AG10803 (cell line): Measurements from ENCODE around the gene OR14A2.
"Not testable (repeated sequence)": the region's sequence is repeated elsewhere in the genome, so short reads cannot be mapped to it uniquely, and the experiment has no call there.

ENCODE experiments used
- DNase-seq: peaks from one replicate; pipeline ENCODE4 v3.0.0; 2010; ENCODE audit warnings: low read depth
- H3K4me3 ChIP-seq: 2 replicates; pipeline ENCODE4 v1.5.1; 2011; ENCODE audit warnings: mild to moderate bottlenecking, low read length, control low read depth
- CTCF ChIP-seq: conservative IDR thresholded peaks from 2 replicates; pipeline ENCODE4 v1.5.1; 2011; ENCODE audit warnings: mild to moderate bottlenecking, low read length, control low read depth, inconsistent platforms

Gene OR14A2

GRCh38 chr1:247741756-247742155 is 6.2 kb downstream of the OR14A2 start:
- DNase-seq = no peak
- H3K4me3 ChIP-seq = no peak overlapping the region
- TF ChIP-seq CTCF = no peak

GRCh38 chr1:247740721-247741120 is 7.2 kb downstream of the OR14A2 start:
- no peak for TF ChIP-seq CTCF
- DNase-seq = no peak

GRCh38 chr1:247738315-247738714 is 9.6 kb downstream of the OR14A2 start, which contains the start of gene OR14K1:
Gene OR14K1 (plus strand): TSS chr1:247738615. CDS start chr1:247738615, 0 bp downstream.
- no peak for TF ChIP-seq CTCF
- no peak within 1 kb of the TSS for H3K4me3 ChIP-seq
- DNase-seq = no peak

More at GRCh38 chr1:247740721-247741120, 7.2 kb downstream of the OR14A2 start:
- H3K4me3 ChIP-seq = no peak overlapping the region

- no peak for TF ChIP-seq CTCF
- DNase-seq = no peak
Observed at GRCh38 chr1:247721222-247721621, 26.7 kb downstream of the OR14A2 start.

GRCh38 chr1:247716546-247716945 is 31.4 kb downstream of the OR14A2 start, which contains the start of gene OR6F1:
Gene OR6F1 (minus strand): TSS chr1:247716646. CDS start chr1:247712755, 3,891 bp downstream.
- no peak for DNase-seq
- no peak within 1 kb of the TSS for H3K4me3 ChIP-seq
- TF ChIP-seq CTCF = no peak

More at GRCh38 chr1:247721222-247721621, 26.7 kb downstream of the OR14A2 start:
- no peak overlapping the region for H3K4me3 ChIP-seq

GRCh38 chr1:247713753-247714152 is 34.2 kb downstream of the OR14A2 start:
- no peak for DNase-seq
- no peak for TF ChIP-seq CTCF
- H3K4me3 ChIP-seq = no peak overlapping the region

- not testable (repeated sequence) for H3K4me3 ChIP-seq
Observed at GRCh38 chr1:247710681-247711080, 37.3 kb downstream of the OR14A2 start.

GRCh38 chr1:247701338-247701737 is 46.6 kb downstream of the OR14A2 start:
- no peak for DNase-seq
- no peak for TF ChIP-seq CTCF
- H3K4me3 ChIP-seq = no peak overlapping the region

More at GRCh38 chr1:247710681-247711080, 37.3 kb downstream of the OR14A2 start:
- not testable (repeated sequence) for DNase-seq
